HL-60/S4 treated with phorbol 12-myristate 13-acetate at 8.2 ng/mL for 4 days and 3 days (cell line): ENCODE measurements around the gene GAB2.

Experiments used
- in situ Hi-C: fragments of 300-500 bp; cut with MboI; formaldehyde crosslinking; loops from 2 replicates; pipeline ENCODE4 v1.15.0; 2022; ENCODE audit warnings: low sequenced_read_pairs

The GAB2 gene

GRCh38 chr11:78228467-78228866, 189.2 kb downstream of the GAB2 start:
- in situ Hi-C loops: loop anchor here (10.0 to 25.0 kb wide), 2 partner anchors 209 to 336 kb away; no protein-coding TSS in a partner anchor

DNA sequence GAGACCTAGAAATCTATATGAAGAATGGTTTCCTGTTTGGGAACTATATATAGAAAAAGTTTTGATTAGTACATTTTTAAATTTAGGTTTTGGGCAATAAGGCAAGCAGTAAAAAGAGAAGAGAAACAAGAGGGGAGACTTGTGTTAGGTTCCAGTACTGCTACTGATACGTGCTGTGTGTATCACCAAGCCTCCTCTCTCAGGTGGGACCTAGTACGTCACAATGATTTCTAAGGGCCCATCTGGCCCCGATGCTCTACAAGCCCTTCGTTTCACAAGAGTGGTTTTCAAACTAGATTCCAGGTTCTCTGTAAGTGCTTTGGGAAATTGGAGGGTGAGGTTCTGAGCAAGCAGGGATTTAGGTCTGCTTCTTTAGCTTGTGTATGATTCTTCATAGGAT, 189.7 kb downstream of the GAB2 start:
- in situ Hi-C loops: loop anchor here (10.0 to 25.0 kb wide), 2 partner anchors 209 to 337 kb away; no protein-coding TSS in a partner anchor

DNA sequence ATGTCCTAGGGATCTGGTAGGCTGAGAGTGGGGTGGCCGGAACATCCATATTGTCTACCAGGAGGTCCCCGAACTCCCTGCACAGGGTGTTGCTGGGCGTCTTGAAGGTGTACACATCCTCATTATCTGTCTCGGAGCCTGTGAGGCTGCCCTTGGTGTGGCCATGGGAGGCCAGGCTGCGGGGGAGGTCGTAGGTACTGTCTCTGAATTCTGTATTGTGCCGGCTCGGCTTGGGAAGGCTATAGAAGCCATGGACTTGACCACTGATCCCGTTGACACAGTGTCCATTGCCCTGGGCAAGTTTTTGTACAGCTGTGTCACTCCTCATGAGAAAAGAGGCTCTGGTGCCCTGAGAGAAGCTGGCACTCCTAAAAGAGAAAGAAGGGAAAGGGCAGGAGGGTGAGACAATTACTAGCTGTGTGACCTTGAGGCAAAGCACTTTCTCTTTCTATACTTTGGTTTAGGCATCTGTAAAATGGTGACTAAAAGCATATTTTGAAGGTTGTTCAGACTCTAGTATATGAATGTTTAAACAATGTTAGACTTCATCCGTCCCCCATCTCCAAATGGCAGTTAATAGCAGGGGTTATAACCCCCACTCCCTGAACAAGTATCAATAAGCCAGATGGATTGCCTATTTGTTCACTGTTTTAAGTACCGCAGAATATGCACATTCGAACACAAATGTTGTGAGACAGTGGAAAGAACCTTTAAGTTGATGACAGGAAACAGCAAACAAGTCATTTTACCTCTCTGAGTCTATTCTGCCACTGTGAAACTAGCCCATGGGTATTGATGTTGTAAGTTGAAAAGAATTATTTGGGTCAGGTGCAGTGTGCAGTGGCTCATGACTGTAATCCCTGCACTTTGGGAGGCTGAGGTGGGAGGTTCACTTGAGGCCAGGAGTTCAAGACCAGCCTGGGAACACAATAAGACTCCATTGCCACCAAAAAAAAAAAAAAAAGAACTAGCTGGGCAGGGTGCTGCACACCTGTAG, 190.6 kb downstream of the GAB2 start:
- in situ Hi-C loops: loop anchor here (10.0 to 25.0 kb wide), 2 partner anchors 210 to 338 kb away; no protein-coding TSS in a partner anchor

DNA sequence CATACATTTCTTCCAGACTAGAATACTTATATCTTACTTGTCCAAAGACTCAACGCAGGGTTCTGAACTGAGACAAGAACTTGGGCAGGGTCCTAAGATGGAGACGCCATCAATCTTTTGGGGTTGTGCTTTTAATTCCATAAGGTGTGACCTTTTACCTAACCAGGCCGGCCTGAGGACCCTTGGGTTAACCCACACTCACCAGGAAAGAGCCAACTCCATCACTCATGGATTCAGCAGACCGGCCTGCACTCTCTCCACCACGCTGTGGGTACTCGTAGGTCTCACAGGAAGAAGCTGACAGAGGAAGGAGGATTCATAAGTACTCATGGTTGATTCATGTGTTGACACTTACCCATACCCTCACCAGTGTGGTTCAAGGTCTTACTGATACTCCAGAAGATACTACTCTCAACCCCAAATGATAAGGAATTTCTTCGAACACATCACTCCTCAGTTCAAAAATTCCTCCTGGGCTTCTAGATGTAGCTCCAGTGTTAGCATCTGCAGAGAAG, 192.7 kb downstream of the GAB2 start:
- in situ Hi-C loops: loop anchor here (10.0 to 25.0 kb wide), 2 partner anchors 212 to 340 kb away; no protein-coding TSS in a partner anchor

GRCh38 chr11:78224506-78224905, 193.1 kb downstream of the GAB2 start:
- in situ Hi-C loops: loop anchor here (10.0 kb wide), 1 partner anchor 340 kb away; no protein-coding TSS in a partner anchor

DNA sequence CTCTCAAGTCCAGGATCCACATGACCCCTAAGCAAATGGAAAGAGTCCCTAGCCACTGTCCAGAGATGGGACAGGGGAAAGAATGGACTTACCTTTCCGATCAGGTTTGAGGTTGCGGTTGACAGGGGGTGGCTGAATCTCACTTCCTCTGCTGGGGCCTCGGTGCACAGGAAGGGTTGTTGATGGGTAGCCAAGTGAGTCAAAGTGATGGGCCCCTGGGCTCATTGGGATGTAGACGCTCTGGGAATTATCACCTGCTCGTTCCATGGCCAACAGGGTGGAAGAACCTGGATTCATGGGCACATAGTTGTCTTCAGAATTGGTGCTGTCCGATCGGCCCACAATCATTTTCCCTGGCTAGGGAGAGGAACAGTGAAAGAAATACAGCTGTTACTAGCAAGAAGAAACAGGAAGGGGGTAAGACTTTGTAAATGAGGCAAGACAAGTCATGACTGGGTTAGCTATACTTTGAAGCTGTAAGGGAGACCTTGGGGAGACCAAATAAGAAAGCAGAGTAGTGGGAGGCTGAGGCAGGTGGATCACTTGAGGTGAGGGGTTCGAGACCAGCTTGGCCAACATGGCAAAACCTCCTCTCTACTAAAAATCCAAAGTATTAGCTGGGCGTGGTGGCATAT, 194.2 kb downstream of the GAB2 start:
- in situ Hi-C loops: loop anchor here (10.0 kb wide), 1 partner anchor 341 kb away; no protein-coding TSS in a partner anchor

DNA sequence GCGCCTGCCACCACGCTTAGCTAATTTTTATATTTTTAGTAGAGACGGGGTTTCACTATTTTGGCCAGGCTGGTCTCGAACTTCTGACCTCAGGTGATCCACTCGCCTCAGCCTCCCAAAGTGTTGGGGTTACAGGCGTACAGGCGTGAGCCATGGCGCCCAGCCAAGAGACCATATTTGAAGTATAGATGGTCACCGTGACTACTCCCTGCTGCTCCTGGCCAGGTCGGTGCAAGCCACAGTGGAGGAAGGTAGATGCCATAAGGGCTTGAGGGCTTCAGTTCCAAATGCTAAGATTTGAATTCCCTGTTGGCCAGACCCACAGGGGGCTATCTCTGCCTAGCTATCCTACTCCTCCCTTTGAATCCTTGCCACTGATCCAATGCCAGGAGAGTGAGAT, 194.9 kb downstream of the GAB2 start:
- in situ Hi-C loops: loop anchor here (10.0 kb wide), 1 partner anchor 342 kb away; no protein-coding TSS in a partner anchor

GRCh38 chr11:78221396-78222315, 196.0 kb downstream of the GAB2 start:
- in situ Hi-C loops: loop anchor here (10.0 kb wide), 1 partner anchor 343 kb away; no protein-coding TSS in a partner anchor

DNA sequence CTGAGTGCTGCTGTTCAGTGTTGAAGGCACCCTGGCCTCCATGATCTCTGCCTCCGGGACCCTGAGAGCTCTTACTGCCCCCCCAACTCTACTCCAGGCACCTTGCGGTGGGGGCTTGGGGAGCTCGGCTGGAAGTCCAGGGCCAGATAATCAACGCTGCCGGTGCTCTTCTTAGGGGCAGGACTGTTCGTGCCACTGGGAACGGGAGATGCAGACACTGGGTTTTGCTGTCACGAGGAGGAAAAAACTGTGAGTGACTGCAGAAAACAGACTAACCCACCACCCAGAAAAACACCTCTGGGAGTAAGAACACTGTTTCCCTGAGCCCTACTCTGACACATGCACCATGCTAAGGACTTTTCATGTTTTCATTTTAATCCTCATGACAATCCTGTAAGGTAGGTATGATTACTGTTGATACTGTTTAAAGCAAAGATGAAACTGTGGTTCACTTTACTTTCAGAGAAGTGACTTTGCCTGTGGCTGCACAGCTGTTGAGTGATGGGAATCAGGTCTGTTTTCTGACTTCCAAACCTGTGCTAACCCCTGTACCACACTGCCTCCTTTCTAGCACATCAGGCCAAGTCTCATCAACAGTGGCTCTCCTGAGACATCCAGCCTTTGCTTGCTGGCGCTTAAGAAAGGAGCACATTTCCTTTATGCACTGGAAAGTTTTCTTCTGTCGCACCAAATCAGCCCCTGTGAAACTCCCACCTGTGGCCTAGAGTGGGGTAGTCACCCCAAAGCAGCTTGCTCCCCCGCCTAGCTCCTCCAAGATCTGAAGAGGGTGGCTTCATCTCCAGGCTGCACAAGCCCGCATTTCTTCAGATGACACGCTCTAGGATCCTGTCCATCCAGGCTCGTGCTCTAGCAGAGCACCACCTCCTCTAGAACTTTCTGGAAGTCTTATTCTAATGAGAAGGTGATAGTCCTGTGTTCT, 197.1 kb downstream of the GAB2 start:
- in situ Hi-C loops: loop anchor here (10.0 kb wide), 1 partner anchor 344 kb away; no protein-coding TSS in a partner anchor

DNA sequence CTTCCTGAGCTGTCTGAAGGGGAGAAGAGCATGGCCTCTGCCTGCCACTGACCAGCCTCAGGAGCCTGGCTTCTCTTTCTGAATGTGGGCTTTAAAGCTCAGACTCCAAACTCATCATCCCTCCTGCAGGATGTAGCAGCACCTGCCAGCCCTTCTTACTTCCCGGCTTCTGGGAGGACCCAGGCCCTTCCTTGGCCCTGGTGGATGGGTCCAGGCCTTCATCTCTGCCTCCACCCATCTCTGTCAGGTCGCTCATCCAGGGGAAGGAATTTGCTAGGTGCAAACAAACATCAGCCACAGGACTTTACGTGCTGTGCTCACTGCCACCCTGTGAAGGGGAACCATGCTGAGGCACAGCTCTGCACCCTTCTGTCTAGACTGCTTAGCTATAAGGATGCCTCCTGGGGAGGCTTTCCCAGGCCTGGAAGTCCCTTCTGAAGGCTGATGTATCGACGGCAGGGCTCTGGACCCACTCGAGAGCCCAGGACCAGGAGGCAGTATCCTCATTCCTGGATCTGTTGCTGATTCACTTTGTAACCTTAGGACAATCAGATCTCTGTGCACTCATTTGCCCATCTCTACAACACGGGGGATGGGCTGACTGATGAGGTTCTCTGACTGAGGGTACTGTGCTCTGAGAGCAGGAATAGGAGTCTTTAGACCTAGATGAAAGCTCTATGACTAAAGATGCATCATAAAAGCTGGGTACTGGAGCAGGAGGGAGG, 198.0 kb downstream of the GAB2 start:
- in situ Hi-C loops: loop anchor here (10.0 kb wide), 1 partner anchor 345 kb away; no protein-coding TSS in a partner anchor

DNA sequence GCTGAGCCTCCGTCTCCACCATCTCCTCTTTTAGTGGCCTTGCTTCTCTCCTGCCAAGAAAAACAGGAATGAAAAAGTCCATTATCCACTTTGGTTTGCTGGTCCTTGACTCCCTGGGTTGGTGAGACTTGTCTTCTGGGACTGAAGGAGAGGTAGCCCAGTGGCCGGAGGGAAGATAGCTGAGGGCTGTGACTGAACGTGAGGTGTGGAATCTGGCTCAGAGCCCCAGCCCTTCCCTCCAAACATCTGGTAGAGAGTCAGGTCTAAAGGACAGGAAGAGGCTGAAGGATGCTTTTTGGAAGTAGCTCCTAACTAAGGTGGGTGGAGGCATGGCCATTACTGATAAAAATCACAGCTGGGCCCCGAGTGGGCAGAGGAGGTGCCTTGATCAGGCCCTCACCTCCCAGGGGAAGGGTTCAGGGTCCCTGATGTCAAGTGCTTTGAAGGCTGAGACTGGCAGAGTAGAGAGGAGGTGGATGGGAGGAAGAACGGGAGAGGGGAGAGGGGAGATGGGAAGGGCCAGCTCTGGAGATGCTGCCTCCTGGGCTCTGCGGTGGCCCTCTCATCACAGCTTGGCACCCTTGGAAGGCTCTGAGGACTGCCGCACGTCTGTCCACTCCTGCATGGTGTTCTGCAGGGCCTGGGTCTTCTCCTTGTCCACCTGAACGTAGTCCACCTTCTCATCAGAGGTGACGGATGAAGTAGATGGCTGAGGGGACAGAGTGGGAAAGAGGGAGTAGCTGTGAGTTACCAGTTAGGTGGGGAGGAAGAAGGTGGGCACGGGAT, 198.7 kb downstream of the GAB2 start:
- in situ Hi-C loops: no loop called here

DNA sequence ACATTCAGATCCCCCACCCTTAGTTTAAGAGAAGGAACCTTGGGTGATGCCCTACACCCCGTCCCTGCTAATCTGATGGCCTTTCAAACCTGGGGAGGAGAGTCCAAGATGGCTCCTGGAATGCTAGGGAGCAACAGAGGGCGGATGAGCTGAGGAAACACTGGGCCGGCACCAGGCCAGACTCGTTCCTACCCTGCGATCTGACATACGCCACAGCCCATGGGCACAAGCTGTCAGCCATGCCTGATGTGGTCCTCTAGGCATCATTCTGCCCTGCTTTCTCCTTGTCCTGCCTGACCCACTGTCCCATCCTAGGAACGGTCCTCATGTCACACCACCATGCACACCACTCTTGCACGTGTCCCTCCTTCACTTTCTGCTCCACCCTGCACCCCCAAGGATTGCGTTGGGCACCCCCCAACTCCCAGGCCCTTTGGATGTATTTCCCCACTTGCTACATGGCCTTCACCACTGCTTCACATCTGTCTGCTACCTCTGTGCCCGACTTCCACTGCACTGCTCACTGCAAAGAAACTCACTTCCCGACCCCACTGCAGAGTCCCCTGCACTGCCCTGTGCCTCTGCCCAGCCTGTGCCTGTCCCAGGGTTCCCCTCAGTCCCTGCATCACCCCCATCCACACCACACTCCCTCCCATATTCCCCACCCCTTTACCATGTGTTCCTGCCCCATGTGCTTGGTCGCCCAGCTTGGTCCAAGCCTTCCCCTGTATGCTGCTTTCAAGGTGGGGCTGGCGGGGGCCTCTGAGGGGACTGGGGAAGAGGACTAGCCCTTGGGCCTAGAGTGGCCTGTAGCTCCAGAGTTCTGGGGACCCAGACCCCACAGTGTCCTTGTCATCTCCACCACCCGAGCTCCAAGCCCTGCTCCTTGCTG, 199.7 kb downstream of the GAB2 start:
- in situ Hi-C loops: no loop called here

- in situ Hi-C loops: no loop called here
Measured at GRCh38 chr11:78216571-78217287, 200.9 kb downstream of the GAB2 start.

GRCh38 chr11:78216021-78216420, 201.6 kb downstream of the GAB2 start:
- in situ Hi-C loops: no loop called here

DNA sequence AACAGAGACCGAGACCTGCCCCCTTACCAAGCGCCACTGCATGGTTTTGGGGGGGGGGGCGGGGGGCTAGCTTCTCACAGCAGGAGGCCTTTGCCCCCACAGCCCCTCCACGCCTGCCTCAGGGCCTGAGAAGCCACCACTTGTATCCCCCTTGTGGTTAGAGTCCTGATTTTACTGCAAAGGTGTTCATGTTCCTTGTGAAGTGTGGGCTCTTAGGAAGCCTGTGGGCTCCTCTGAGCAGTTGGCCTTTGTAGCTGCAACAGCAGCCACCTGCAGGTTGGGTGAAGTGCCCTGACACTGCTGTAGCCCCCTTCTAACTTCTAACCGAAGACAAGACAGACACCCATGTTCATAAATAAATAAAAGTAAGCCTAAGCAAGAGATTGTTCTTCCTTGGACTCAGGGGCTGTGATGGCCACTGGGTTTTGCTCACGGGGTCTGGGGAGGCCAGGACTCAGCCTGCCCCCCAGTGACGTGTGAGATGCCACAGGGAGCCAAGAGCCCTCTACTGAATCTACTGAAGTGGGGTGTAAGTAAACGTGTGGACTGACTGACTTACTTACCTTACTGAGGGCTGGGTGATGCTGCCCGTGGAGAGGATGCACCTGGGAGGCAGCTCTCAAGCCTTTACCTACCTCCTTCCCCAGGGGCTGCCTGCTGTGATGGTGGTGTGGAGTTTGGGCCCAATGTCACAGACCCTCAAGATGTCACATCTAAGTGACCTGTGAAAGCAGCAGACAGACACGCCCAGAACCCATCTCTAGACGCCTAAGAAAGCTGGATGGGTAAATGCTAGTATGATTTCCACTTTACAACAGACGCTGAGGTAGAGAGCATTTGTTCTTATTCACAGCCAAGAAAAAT, 203.1 kb downstream of the GAB2 start:
- in situ Hi-C loops: no loop called here
